Measurements from ENCODE around the gene PSMD13. TPM values are rescaled to one million over a fixed set of nuclear protein-coding genes. Genes with fewer than 3 reads are reported as not detected.

The PSMD13 gene
- total RNA-seq, 1 experiment from 2014 or later: 179 TPM

DNA sequence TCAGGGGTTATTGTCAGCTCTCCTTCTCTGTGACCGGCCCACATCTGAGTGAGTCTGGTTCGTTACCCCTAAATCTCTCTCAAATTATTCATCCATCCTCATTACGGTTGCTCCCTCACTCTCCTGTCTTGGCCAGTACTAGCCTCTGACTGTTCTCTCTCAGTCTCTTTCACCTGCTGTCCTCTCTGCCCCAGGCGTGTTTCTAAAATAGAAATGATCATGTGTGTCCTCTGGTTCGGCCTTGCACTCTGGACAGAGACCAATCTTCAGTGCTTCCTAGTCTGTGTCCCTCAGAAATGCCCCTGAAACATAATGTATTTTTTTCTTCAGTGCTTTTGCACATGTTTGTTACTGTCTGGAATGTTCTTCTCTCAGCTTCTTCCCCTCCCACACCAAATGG is 4.9 kb downstream of the PSMD13 start (continued):
- TF ChIP-seq ZBTB33 (IDR thresholded peaks at IDR 0.05; ENCODE audit: extremely low read depth, insufficient replicate concordance, low read length) (no peak), RAD21 (IDR thresholded peaks at IDR 0.05; ENCODE audit: low read depth) (no peak), ZNF274 (IDR thresholded peaks at IDR 0.05; ENCODE audit: low read depth, low read length) (no peak)

DNA sequence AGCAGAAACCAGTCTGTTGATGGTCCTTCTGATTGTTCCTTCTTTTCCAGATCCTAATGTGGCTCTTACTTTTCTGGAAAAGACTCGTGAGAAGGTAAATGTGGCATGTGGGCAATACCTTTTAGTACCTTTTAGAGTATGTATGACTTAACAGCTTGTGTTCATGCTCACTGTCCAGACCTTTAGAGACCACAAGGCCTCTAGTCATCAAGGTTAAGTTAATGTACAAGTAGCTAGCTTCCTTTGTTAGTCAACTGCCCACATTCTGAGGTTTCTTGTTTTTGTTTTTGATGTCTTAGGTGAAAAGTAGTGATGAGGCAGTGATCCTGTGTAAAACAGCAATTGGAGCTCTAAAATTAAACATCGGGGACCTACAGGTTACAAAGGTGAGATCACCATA is 7.6 kb downstream of the PSMD13 start:
- Histone ChIP-seq H3K4me3 (replicated peaks in 1 of 2; ENCODE audit: low read depth in 1 of 2, low read length in 2 of 2) (no peak overlapping the region), H3K9me3 (ENCODE audit: control insufficient read depth in 1 of 2, insufficient read depth in 1 of 2, low read depth in 1 of 2, low read length in 2 of 2) (no peaks in the 10 kb centered on the region), H4K20me1 (ENCODE audit: insufficient read depth) (0 out of 2 replicates have a peak, but pooled peaks cover 5% of the 10 kb centered on the region), H3K27me3 (ENCODE audit: insufficient read depth, low read length) (no peaks in the 10 kb centered on the region), H3K4me1 (ENCODE audit: control insufficient read depth in 1 of 2, insufficient read depth in 2 of 2, low read length in 2 of 2) (no peaks in the 10 kb centered on the region), H3K9me2 (ENCODE audit: insufficient read depth) (no peaks in the 10 kb centered on the region), H3K27ac (ENCODE audit: low read depth, low read length) (no peak overlapping the region), H3K9ac (ENCODE audit: low read length) (no peak overlapping the region), H3K79me2 (ENCODE audit: insufficient read depth, low read length) (peaks cover 53% of the 10 kb centered on the region), H3K36me3 (ENCODE audit: control insufficient read depth in 1 of 2, insufficient read depth in 2 of 2, low read length in 2 of 2) (peaks cover 66 to 84% of the 10 kb centered on the region in 2 experiments), H2AFZ (ENCODE audit: low read depth, low read length, poor library complexity, severe bottlenecking) (no peak overlapping the region), H3K4me2 (ENCODE audit: low read length) (no peak overlapping the region)
- RAD21 ChIA-PET (ENCODE audit: low non-redundant PET in 1 of 2, low total read pairs in 2 of 2, uncharacterized antibody in 2 of 2, unreplicated experiment in 2 of 2): no interaction called here
- CTCF ChIA-PET: no interaction called here
- TF ChIP-seq ELF1 (IDR thresholded peaks at IDR 0.05; ENCODE audit: borderline replicate concordance, low read depth): no peak
- intact Hi-C loops (cut with micrococcal nuclease): no loop called here
- no TSS peak for BruUV-seq (replicated peaks)
- no peak for DNase-seq (ENCODE audit: low read depth, low spot score)
- ATAC-seq: no peak
- POLR2A ChIA-PET: no interaction called here

DNA sequence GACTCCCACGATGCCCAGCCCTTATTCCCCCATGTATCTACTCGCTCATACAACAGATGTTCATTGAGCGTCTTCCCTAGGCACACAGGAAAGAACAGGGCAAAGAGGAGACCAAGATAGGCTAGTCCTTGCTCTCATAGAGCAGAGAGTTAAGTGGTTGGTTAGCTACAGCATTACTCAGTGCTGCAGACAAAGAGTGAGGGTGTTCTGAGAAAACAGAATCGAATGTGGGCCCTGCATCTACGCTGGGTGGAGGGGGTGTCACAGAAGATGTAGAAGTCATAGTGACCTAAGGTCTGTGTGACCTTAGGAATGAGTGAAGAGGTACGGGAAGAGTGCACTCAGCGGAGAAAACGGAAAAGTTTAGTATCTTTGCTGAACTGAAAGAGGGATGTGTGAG is 12.3 kb downstream of the PSMD13 start:
- no peak overlapping the region for H3K27ac ChIP-seq (ENCODE audit: low read depth, low read length)
- CTCF ChIA-PET: no interaction called here
- H3K9me2 ChIP-seq (ENCODE audit: insufficient read depth): no peaks in the 10 kb centered on the region
- H3K36me3 ChIP-seq (ENCODE audit: control insufficient read depth in 1 of 2, insufficient read depth in 2 of 2, low read length in 2 of 2): peaks cover 66 to 77% of the 10 kb centered on the region in 2 experiments
- POLR2A ChIA-PET: no interaction called here
- intact Hi-C loops (cut with micrococcal nuclease): no loop called here
- BruUV-seq (replicated peaks): no TSS peak
- H3K9me3 ChIP-seq (ENCODE audit: control insufficient read depth in 1 of 2, insufficient read depth in 1 of 2, low read depth in 1 of 2, low read length in 2 of 2): no peaks in the 10 kb centered on the region
- H3K4me2 ChIP-seq (ENCODE audit: low read length): no peak overlapping the region
- H4K20me1 ChIP-seq (ENCODE audit: insufficient read depth): no peaks in the 10 kb centered on the region
- H3K9ac ChIP-seq (ENCODE audit: low read length): no peak overlapping the region
- RAD21 ChIA-PET (ENCODE audit: low non-redundant PET in 1 of 2, low total read pairs in 2 of 2, uncharacterized antibody in 2 of 2, unreplicated experiment in 2 of 2): no interaction called here
- H3K27me3 ChIP-seq (ENCODE audit: insufficient read depth, low read length): no peaks in the 10 kb centered on the region
- no peak overlapping the region for H3K4me3 ChIP-seq (replicated peaks in 1 of 2; ENCODE audit: low read depth in 1 of 2, low read length in 2 of 2)
- no peak overlapping the region for H2AFZ ChIP-seq (ENCODE audit: low read depth, low read length, poor library complexity, severe bottlenecking)
- H3K79me2 ChIP-seq (ENCODE audit: insufficient read depth, low read length): peaks cover 9% of the 10 kb centered on the region; the same call in 1 of the 2 replicates
- DNase-seq (ENCODE audit: low read depth, low spot score) (no peak), ATAC-seq (no peak)
- H3K4me1 ChIP-seq (ENCODE audit: control insufficient read depth in 1 of 2, insufficient read depth in 2 of 2, low read length in 2 of 2): no peaks in the 10 kb centered on the region
- no peak for TF ChIP-seq SP1 (IDR thresholded peaks at IDR 0.05; ENCODE audit: low read depth)
- no peak for TF ChIP-seq ZFX (IDR thresholded peaks at IDR 0.05)
- TF ChIP-seq FOSL1 (IDR thresholded peaks at IDR 0.05; ENCODE audit: low read depth): no peak
- TF ChIP-seq MAX (IDR thresholded peaks at IDR 0.05): no peak
- TF ChIP-seq TCF7L2 (IDR thresholded peaks at IDR 0.05; ENCODE audit: borderline replicate concordance, extremely low read depth, insufficient read depth, insufficient read length): no peak
- no peak for TF ChIP-seq EGR1 (IDR thresholded peaks at IDR 0.05; ENCODE audit: low read depth)
- no peak for TF ChIP-seq ZNF274 (IDR thresholded peaks at IDR 0.05; ENCODE audit: low read depth, low read length)
- TF ChIP-seq, protein P1, sequence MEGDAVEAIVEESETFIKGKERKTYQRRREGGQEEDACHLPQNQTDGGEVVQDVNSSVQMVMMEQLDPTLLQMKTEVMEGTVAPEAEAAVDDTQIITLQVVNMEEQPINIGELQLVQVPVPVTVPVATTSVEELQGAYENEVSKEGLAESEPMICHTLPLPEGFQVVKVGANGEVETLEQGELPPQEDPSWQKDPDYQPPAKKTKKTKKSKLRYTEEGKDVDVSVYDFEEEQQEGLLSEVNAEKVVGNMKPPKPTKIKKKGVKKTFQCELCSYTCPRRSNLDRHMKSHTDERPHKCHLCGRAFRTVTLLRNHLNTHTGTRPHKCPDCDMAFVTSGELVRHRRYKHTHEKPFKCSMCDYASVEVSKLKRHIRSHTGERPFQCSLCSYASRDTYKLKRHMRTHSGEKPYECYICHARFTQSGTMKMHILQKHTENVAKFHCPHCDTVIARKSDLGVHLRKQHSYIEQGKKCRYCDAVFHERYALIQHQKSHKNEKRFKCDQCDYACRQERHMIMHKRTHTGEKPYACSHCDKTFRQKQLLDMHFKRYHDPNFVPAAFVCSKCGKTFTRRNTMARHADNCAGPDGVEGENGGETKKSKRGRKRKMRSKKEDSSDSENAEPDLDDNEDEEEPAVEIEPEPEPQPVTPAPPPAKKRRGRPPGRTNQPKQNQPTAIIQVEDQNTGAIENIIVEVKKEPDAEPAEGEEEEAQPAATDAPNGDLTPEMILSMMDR (IDR thresholded peaks at IDR 0.05 in 2 of 3, conservative IDR thresholded peaks at IDR 0.05 in 1 of 3; ENCODE audit: borderline replicate concordance in 1 of 3, insufficient read depth in 1 of 3, low read depth in 2 of 3, low read length in 2 of 3): no peak
- TF ChIP-seq POLR2A (IDR thresholded peaks at IDR 0.05; ENCODE audit: borderline replicate concordance, extremely low read depth, insufficient read depth, insufficient read length): no peak
- no peak for TF ChIP-seq SRF (IDR thresholded peaks at IDR 0.05; ENCODE audit: low read depth)
- no peak for TF ChIP-seq RAD21 (IDR thresholded peaks at IDR 0.05; ENCODE audit: low read depth)
- TF ChIP-seq ZBTB33 (IDR thresholded peaks at IDR 0.05; ENCODE audit: extremely low read depth, insufficient replicate concordance, low read length): no peak

Data from HCT116 (cell line).